Activated gamma-delta T cell treated with anti-CD3 and anti-CD28 coated beads, Interleukin-2, amount 50 U/mL, for 16 hours (primary cell): Measurements from ENCODE around the gene RASSF3.
"Not testable (repeated sequence)": the region's sequence is repeated elsewhere in the genome, so short reads cannot be mapped to it uniquely, and the experiment has no call there.

ENCODE experiments used
- DNase-seq: peaks from one replicate; pipeline ENCODE4 v3.0.0-alpha.2; 2020; ENCODE audit warnings: low read depth

Gene RASSF3

GRCh38 chr12:64595863-64596793, 14.2 kb upstream of the RASSF3 start:
- no peak for DNase-seq

DNA sequence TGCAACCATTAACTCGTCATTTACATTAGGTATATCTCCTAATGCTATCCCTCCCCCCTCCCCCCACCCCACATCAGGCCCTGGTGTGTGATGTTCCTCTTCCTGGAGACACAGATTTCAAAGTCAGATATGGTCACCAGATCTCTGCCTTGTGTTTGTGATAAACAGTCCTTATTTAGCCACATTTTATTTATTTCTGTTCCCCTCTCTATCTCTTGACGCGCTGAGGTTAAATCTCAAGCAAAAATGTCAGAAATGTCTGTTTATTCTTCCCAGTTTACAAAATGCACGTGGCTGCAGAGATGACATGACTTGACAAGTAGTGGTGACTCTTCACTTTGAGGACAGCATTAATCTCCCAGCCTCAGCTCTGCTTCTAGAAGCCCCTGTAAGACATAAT, 11.5 kb upstream of the RASSF3 start:
- DNase-seq = no peak

DNA sequence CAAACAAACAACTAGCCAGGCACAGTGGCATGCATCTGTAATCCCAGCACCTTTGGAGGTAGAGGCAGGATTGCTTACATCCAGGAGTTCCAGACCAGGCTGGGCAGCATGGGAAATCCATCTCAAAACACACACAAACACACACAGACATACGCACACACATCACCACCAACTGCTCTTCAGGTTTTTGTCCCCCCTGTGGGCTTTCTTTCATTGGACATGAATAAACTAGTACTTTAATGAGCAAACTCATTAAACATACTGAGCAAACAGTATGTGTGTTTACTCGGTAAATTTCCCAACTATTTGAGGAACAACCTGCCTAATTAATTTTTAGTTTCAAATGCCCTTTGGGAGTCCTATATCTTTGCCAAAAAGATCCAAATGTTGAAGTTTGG, 10.1 kb upstream of the RASSF3 start:
- no peak for DNase-seq

DNA sequence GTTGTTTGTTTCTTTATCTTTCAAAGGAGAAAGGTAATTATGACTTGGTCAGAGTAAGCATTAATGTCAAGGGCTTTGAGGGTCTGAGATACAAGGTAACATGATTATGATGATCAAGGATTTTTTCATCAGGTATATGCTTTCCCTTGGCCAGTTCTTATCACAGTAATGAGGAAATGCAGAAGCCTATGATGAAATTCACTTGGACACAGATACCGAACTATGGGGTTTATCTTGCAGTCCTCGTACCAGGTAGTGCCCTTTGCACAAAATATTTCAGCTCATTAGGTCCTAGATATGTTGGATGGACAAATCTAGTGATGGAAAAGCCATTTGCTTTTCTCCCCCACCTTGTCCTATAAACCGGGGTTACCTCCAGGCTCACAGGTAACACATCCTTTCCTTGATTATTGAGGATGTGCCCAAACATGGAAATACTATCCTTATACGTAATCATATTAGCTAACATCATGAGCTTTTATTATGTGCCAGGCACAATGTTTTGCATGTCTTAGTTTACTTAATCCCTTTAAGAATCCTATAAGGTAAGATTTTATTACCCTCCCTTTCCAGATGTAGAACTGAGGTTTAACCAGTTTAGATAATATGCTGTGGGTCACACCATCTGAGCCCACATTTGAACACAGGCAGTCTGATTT, 7.0 kb upstream of the RASSF3 start:
- DNase-seq = no peak

DNA sequence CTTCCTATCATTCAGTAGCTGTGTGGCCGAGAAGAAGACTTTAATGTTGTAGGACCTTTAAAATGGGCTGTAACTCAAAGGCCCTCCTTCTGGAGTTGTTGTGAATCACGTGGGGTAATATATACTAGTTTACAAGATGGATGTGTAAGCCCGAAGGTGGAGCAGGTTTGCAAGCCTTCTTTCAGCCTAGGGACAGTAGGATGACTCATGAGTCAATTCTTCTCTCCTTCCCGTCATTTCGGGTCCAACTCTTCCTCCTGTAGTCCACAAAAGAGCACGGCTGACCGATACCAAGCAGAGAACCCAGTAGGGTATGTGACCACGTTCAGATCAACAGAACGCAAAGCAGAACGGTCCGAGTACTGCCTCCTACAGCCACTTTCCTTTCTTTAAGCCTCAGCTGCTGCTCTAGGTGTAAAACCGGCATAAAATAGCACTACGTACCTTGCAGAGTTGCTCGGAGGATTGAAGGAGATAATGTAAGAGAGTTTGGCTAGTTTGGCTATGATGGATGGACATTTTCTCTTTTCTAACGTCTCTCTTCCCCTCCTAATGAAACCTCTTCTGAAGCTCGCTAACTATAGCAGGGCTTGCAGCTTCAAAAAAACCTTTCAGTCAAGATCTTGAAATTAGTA, 1.3 kb upstream of the RASSF3 start:
- DNase-seq = no peak

GRCh38 chr12:64609536-64610078, 688 bp upstream of the RASSF3 start:
- no peak for DNase-seq

GRCh38 chr12:64610660-64611340, 505 bp downstream of the RASSF3 start:
- DNase-seq = peak; percentile 54

DNA sequence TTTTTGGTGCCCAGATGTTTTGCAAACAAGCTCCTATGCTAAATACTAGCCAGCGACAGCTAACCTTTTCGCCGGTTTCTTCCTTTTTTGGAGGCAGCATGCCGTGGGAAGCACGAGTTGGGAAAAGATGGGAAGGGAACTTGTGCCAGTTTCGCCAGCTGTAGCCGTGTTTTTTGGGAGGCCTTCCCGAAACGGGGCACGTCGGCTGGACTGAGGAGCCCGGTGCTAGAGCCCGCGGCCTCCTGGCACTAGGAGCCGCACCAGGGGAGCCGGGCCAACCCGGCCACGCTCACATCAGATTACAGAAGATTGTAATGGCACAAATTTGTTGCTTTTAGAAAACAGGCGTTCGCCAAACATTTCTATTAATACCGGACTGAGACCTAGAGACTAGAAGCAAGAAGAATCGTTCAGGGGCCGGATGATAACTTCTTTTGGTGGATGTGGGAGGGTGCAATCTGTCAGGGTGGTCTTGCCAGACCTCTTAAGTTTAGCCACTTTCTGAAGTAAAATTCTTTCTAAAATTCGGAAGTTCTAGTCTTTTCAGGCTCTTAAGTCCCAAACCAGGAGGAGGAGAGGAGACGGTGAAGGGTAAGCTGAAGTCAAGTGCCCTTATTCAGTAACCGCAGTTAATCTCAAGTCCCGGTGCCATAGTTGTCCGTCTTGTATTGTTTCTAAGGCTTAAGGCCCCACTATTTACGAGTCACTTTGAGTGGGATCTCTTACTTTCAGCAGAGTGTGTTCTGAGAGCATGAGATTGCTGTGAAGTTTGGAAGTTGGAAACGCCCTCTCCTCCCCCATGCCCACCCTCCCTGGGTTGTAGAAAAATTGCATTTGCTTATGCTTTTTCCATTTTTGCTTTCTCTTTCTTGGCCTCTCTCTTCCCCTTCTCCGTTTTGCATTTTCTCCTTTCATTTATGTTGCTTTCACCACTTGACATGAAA, 1.3 kb downstream of the RASSF3 start:
- DNase-seq = no peak

DNA sequence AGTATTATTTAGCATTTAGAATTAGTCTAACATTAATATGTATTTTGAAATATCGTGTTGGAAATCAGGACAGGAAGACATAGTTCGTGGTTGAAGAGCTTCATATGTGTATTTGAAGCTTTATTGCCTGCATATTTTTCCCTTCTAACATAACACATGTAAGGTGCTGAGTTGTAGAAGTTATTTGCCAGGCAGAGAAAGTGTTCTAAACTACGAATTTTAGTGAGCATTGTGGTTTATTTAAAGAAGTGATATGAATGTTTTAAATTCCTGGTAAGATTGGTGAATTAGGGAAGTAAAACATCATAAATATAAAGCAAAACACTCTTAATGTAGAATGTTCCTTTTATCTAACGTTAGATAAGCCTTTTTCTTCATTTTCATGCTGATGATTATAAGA, 2.5 kb downstream of the RASSF3 start:
- no peak for DNase-seq

- DNase-seq = not testable (repeated sequence)
These were observed 3.6 kb downstream of the RASSF3 start for GRCh38 chr12:64613775-64614398.

DNA sequence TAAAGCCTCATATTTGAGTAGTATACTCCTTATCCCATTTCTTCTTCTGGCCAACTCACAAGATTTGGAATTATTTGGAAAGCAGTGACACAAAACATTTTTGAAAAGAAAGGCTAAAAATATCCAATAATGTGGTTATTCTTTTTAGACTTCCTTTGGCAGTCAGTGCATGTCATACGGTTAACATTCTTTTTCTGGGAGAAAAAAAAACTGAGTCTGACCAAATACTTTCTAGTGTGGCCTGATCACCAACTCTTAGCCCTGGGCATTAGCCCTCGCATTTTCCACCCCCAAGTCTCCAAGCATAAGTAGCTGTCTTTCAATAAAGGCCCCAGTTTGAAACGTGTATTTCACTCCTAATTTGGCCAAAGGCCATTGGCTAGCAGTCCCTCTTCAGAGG, 5.9 kb downstream of the RASSF3 start:
- no peak for DNase-seq

- no peak for DNase-seq
These were observed 8.8 kb downstream of the RASSF3 start for GRCh38 chr12:64618953-64619590.

- DNase-seq = no peak
These were observed 11.1 kb downstream of the RASSF3 start for GRCh38 chr12:64621257-64621942.

- no peak for DNase-seq
These were observed 13.7 kb downstream of the RASSF3 start for GRCh38 chr12:64624035-64624434.

GRCh38 chr12:64625243-64626077, 15.2 kb downstream of the RASSF3 start:
- no peak for DNase-seq

- not testable (repeated sequence) for DNase-seq
These were observed 16.3 kb downstream of the RASSF3 start for GRCh38 chr12:64626588-64626987.

DNA sequence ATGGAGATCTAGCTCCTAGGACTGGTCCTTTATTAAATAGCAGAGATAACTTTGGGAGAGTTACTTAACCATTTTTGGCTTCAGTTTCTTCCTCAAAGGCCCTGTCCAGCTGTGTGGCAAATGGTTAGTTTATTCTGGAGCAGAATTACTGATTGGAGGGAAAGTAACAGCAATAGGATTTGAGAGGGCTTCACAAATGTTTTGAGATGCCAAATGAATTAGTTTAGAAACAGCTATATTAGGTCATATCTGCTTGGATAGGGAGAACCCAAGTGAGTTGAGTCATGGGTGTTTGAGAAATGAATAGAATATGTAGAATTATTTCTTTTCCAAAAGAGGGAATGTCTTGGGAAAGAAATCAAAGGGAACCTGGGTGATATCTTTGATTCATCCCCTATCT, 17.5 kb downstream of the RASSF3 start:
- no peak for DNase-seq

DNA sequence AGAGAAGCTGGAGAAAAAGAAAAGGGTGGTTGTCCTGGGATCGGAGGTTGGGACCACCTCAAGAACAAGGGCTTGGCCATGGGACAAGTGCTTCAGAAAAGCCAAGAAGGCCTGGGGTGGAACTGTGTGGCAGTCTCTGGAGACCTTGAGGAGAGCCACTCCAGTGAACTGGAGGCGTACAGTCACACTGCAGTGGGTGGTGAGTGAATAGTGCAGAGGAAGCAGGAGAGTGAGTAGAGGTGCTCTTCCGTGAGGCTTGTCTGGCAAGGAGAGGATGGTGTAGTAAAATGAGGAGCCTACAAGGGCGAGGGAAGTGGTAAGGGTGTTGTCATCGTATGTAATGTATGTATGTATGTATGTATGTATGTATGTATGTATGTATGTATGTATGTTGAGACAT, 20.9 kb downstream of the RASSF3 start:
- DNase-seq = no peak
